Tibial artery (tissue), 4 donors: ENCODE measurements around the gene CAPN7.

Source experiments
- DNase-seq, 2 donors: peaks; one replicate each; pipeline ENCODE4 v3.0.0-alpha.2; 2019
- H3K27ac ChIP-seq, 2 donors: fragments of 200-600 bp; sonication (generic) in 1 of 2; 1 replicate in 1 of 2; 2 replicates in 1 of 2; pipeline ENCODE4 v1.5.1; 2018 to 2019; ENCODE audit warnings: mild to moderate bottlenecking in 1 of 2
- H3K27me3 ChIP-seq, 2 donors: fragments of 200-600 bp; sonication (generic) in 1 of 2; one replicate each; pipeline versions ENCODE4 v1.5.1 to v1.6.0; 2016 to 2019
- H3K36me3 ChIP-seq, 3 donors: fragments of 200-600 bp; sonication (generic) in 2 of 3; one replicate each; pipeline ENCODE4 v1.5.1; 2016 to 2019; ENCODE audit warnings: mild to moderate bottlenecking in 2 of 3
- H3K4me1 ChIP-seq, 4 donors: fragments of 200-600 bp; sonication (generic) in 2 of 4; 1 replicate in 3 of 4; 2 replicates in 1 of 4; pipeline ENCODE4 v1.5.1; 2016 to 2019
- H3K4me3 ChIP-seq, 2 donors: fragments of 200-600 bp; sonication (generic) in 1 of 2; 1 replicate in 1 of 2; 2 replicates in 1 of 2; pipeline ENCODE4 v1.5.1; 2018 to 2019; ENCODE audit warnings: mild to moderate bottlenecking in 2 of 2
- H3K9me3 ChIP-seq, 3 donors: fragments of 200-600 bp; sonication (generic) in 1 of 3; one replicate each; pipeline ENCODE4 v1.5.1; 2016 to 2019
- intact Hi-C: fragments of 100-400 bp; cut with DNase I; formaldehyde crosslinking; loops from one replicate; pipeline ENCODE4 v1.15.0; 2023; ENCODE audit warnings: low total_unique reads
- TF ChIP-seq, protein P1 (sequence below), 2 experiments: fragments of 200-600 bp in 1 of 2; fragments of 450-650 bp in 1 of 2; IDR thresholded peaks; one replicate each; pipeline ENCODE4 v1.5.1; 2017 to 2019; ENCODE audit warnings: antibody characterized with exemption in 2 of 2, mild to moderate bottlenecking in 1 of 2, moderate library complexity in 1 of 2

Gene CAPN7

DNA sequence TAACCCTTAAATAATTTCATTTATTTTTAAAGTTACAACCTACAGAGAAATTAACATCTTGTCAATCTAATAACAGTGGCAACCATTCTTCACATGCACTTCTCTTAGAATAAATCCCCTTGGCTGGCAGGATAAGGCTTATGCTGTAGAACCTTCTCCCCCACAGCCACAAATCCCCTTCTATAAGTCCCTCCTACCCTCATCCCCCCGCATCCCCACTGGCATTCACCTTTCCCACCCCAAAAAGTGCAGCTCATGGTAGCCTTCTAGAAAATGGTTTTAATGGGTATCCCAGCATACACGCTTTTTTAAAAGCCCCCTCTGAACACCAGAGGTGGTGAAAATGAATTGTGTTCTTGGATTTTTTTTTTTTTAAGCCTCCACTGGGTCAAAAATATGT, 49.2 kb downstream of the CAPN7 start:
- TF ChIP-seq, protein P1, sequence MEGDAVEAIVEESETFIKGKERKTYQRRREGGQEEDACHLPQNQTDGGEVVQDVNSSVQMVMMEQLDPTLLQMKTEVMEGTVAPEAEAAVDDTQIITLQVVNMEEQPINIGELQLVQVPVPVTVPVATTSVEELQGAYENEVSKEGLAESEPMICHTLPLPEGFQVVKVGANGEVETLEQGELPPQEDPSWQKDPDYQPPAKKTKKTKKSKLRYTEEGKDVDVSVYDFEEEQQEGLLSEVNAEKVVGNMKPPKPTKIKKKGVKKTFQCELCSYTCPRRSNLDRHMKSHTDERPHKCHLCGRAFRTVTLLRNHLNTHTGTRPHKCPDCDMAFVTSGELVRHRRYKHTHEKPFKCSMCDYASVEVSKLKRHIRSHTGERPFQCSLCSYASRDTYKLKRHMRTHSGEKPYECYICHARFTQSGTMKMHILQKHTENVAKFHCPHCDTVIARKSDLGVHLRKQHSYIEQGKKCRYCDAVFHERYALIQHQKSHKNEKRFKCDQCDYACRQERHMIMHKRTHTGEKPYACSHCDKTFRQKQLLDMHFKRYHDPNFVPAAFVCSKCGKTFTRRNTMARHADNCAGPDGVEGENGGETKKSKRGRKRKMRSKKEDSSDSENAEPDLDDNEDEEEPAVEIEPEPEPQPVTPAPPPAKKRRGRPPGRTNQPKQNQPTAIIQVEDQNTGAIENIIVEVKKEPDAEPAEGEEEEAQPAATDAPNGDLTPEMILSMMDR (IDR thresholded peaks at IDR 0.05): no peak
- H3K4me3 ChIP-seq: no peak overlapping the region
- no peak overlapping the region for H3K27ac ChIP-seq
- peaks cover 63 to 96% (median 89%) of the 10 kb centered on the region in 3 donors for H3K36me3 ChIP-seq
- no peaks in the 10 kb centered on the region for H3K4me1 ChIP-seq
- intact Hi-C loops: no loop called here
- no peak for DNase-seq
- H3K9me3 ChIP-seq: no peaks in the 10 kb centered on the region
- H3K27me3 ChIP-seq: no peaks in the 10 kb centered on the region

DNA sequence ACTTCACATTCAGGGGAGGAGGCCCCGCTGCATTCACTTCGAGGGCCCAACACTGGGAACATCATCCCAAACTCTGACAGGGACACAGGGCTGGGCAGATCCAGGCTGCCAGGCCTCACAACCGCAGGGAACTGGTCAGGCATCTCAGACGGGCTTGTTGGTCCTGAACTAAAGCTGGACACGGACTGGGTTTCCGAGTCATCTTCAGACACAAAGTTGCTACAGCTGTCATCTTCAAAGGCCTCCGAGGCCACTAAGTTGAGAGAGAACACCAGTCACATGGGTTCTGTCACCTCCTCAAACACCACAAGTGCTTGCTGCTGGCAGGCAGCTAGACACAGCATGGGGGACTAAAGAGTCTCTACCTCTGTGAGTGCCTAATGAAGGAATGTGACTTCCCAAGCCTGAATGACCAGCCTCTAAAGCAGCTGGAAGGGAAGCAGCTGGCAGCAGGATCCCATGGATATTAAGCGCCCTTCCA, 50.9 kb downstream of the CAPN7 start:
- Histone ChIP-seq H3K36me3 (peaks cover 51 to 90% (median 85%) of the 10 kb centered on the region in 3 donors), H3K4me1 (no peaks in the 10 kb centered on the region), H3K27ac (no peak overlapping the region), H3K27me3 (no peaks in the 10 kb centered on the region), H3K4me3 (no peak overlapping the region), H3K9me3 (no peaks in the 10 kb centered on the region)
- TF ChIP-seq, protein P1 (IDR thresholded peaks at IDR 0.05): no peak
- intact Hi-C loops: no loop called here
- no peak for DNase-seq

DNA sequence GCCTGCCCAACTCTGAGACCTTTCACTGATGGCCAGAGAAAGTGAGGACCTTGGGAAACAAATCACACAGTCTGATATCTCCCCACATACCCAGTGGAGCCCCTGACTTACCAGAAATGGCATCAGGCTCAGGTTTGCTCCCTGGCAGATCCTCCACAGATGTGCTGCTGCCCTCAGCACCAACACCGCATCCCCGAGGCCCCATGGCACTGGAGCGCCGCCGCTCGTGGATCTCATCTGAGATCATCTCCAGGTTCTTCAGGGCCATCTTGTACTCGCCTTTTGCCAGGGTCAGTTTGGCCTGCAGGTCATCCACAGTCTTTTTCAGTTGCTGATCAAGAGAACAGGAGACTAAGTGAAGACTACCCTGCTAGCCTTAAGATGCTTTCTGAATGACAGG, 52.7 kb downstream of the CAPN7 start:
- H3K4me3 ChIP-seq: no peak overlapping the region
- H3K9me3 ChIP-seq: no peaks in the 10 kb centered on the region
- no peak overlapping the region for H3K27ac ChIP-seq
- H3K4me1 ChIP-seq: peaks cover 0 to 7% (median under 1%) of the 10 kb centered on the region in 4 donors
- no peaks in the 10 kb centered on the region for H3K27me3 ChIP-seq
- peaks cover 34 to 77% (median 72%) of the 10 kb centered on the region in 3 donors for H3K36me3 ChIP-seq
- DNase-seq: peak in 1 of 2 donors; percentile 63
- intact Hi-C loops: no loop called here
- TF ChIP-seq, protein P1 (IDR thresholded peaks at IDR 0.05): no peak

- intact Hi-C loops: no loop called here
- peaks cover 29 to 62% (median 55%) of the 10 kb centered on the region in 3 donors for H3K36me3 ChIP-seq
- H3K9me3 ChIP-seq: no peaks in the 10 kb centered on the region
- TF ChIP-seq, protein P1 (IDR thresholded peaks at IDR 0.05): no peak
- H3K4me1 ChIP-seq: peaks cover 0 to 23% (median 8%) of the 10 kb centered on the region in 4 donors
- peak in 1 of 2 donors; percentile 51 for DNase-seq
- no peak overlapping the region for H3K4me3 ChIP-seq
- H3K27me3 ChIP-seq: no peaks in the 10 kb centered on the region
- peak overlapping the region in 1 of 2 donors; percentile 16 for H3K27ac ChIP-seq
Measured at GRCh38 chr3:15260531-15260930, 54.5 kb downstream of the CAPN7 start.

- intact Hi-C loops: no loop called here
- TF ChIP-seq, protein P1 (IDR thresholded peaks at IDR 0.05): no peak
- peak in 1 of 2 donors; percentile 41 for DNase-seq
- Histone ChIP-seq H3K9me3 (no peaks in the 10 kb centered on the region), H3K4me3 (no peak overlapping the region), H3K27ac (no peak overlapping the region), H3K4me1 (peaks cover 0 to 26% (median 8%) of the 10 kb centered on the region in 4 donors), H3K27me3 (no peaks in the 10 kb centered on the region), H3K36me3 (peaks cover 22 to 55% (median 48%) of the 10 kb centered on the region in 3 donors)
Measured at GRCh38 chr3:15261274-15261673, 55.2 kb downstream of the CAPN7 start.
